Stimulated activated CD8-positive, alpha-beta memory T cell treated with anti-CD3 and anti-CD28 coated beads, Interleukin-15, amount 100 ng/mL, for 1 hour (primary cell): ENCODE results near the gene OLFML2B.

Experiments used
- DNase-seq: peaks from one replicate; pipeline ENCODE4 v3.0.0-alpha.2; 2020; ENCODE audit warnings: low read depth

The OLFML2B gene

GRCh38 chr1:162006081-162006480 is 17.6 kb downstream of the OLFML2B start:
- no peak for DNase-seq

GRCh38 chr1:162004441-162004950 is 19.2 kb downstream of the OLFML2B start:
- no peak for DNase-seq

DNA sequence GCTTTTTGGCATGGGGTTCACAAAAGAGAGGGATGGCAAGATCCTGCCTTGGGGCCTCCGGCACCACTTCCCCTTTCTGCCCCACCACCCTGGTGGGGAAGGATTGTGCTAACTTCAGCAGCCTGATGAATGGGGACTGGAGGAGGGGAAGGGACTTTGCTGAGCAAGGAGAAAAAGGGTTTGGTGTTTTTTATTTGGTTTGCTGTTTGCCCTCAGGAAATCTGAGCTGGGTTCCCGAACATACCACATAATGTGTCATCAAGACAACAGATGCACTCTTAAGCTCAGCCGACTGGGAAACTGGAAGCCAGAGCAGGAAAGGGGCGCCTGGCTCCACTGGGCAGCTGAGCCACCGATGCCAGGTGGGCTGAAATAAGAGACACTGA is 19.8 kb downstream of the OLFML2B start:
- DNase-seq: no peak

DNA sequence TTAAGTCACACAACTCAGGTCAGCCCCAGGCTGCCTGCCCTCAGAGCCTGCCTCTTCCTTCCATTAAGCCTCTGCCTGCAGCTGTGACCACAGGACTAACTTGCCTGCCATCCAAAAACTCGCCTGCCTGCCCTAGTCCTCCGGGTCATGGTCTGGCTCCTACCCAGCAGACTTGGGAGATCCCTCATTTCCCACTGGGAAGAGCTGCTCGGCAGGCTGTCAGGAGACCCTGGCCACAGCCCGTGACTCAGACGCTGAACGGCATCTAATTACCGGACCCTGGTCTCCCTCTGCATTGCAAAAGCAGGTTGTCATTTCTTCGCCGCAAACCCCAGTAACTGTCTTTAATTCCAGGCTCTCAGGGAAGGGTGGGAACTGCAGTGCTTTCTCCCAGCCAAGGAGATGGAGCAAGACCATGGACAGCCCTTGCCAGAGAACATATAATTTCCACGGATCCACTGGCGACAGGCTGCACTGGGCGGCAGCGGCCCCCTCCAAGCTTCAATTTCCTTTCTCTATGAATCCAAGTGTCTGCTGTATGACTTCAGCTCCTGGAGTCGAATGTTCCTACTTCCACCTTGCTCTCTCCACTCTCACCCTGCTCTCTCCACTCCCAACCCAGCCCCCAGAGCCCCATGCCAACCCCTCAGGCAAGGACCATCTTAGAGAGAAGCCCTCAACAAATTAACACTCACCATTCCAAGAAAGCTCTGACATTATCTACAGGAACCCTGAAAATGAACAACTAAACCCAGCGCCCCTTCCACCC is 20.4 kb downstream of the OLFML2B start:
- no peak for DNase-seq

DNA sequence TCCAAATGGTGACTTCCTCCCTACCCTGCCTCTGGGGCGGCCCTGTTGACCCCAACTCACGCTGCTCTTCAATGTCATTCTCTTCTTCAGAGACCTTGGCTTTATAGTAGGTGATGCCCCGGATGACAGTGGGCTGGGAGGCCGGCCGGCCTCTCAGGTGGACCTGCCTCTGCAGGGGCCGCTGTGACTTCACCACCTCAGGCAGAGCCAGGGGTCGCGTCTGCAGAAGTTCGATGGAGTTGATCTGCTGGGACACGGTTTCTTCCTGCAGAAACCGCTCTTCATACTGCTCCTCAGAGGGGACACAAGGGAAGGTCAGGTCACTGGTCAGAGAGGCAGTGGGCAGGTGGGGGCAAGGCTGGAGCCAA is 23.6 kb downstream of the OLFML2B start:
- DNase-seq: no peak

GRCh38 chr1:161999301-162000052 is 24.2 kb downstream of the OLFML2B start:
- no peak for DNase-seq

DNA sequence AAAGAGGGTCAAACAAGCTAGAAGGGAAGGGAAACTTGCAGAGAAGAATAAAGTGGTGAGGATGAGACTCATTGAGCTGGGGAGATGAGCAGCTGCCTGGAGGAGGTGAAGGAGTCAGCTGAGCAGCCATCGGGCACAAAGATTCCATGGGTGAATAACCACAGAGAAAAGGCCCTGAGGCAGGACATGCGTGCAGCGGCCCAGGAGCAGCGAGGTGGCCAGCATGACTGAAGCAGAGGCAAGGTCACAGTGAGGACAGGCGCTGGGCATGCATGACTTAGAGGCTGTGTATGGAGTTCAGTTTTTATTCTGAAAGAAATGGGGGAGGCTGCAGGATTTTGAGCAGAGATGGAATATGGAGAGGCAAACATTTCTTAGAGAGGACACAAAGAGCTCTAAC is 24.9 kb downstream of the OLFML2B start:
- DNase-seq: no peak

DNA sequence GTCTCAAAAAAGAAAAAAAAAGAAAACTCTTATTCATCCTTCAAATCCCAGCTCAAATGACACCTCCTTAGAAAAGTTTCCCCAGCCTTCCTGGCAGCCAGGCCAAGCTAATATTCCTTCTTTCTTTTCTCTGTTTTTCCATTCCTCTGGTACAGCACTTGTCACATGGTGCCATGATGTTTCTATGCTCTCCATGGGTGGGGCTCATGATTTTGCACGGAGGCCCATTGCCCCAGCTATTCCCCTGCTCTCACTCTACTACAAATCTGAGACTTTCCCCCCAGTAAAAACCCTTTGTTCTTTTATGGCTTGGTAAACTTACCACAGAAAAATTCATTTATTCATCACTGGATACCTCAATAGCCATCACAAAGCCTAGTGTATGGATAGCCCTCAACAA is 26.5 kb downstream of the OLFML2B start:
- no peak for DNase-seq

- no peak for DNase-seq
These were observed 29.4 kb downstream of the OLFML2B start for GRCh38 chr1:161994175-161994668.

DNA sequence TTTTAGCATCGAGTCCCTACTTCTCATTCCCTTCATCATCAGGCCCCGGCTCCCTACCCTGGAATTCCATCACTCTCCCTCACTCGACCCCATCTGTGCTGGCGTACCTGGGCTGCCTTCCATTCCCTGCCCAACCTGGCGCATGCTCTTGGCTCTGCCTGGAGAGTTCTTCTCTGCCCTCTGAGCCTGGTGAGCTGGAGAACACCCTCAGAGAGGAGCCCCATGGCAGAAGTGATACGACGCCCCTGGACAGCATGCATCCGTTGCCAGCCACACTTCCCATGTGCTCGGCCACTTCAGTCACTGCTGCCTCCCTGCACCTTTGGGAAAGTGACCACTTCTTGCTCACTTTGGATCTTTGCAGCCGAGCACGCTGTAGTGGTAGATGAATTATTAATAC is 30.1 kb downstream of the OLFML2B start:
- no peak for DNase-seq

GRCh38 chr1:161989786-161990185 is 33.9 kb downstream of the OLFML2B start:
- DNase-seq: no peak

DNA sequence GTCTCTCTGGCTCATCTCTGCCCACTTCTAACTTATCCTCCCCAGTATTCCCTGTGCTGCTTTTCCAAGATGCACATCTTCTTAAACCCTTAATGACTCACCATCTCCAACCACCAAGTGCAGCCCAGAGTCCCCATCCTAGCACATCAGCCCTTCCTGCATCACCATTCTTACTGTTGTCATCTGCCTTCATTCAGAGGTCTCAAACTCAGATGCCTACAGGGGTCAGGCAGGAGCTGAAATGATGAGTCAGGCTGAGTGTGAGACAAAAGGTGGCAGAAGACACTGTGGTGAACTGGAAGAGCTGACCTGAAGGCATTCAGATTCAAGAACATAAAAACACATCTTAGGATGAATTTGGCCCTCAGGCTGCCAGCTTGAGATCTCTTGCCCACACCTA is 34.6 kb downstream of the OLFML2B start:
- no peak for DNase-seq

DNA sequence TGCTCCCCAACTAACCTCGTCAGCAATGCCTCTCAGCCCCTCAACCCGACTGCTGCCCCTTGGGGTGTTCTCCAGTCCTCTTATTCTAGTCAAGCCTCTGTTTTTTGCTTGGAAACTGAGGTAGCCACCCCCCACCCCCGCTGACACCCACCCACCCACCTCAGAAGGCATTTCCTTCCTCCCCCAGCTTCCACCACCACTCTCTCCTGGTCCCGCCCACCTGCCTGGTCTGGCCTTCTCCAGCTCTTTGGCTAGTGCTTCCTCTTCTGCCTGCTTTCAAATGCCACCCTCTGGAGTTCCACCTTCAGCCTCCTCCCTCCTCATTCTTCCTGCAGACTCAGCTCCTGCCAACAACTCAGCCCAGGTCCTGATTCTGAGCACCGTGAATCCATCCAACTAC is 35.3 kb downstream of the OLFML2B start:
- DNase-seq: no peak

- no peak for DNase-seq
These were observed 35.8 kb downstream of the OLFML2B start for GRCh38 chr1:161987872-161988271.

GRCh38 chr1:161987303-161987702 is 36.4 kb downstream of the OLFML2B start:
- DNase-seq: no peak

- DNase-seq: no peak
These were observed 37.3 kb downstream of the OLFML2B start for GRCh38 chr1:161986328-161986727.

DNA sequence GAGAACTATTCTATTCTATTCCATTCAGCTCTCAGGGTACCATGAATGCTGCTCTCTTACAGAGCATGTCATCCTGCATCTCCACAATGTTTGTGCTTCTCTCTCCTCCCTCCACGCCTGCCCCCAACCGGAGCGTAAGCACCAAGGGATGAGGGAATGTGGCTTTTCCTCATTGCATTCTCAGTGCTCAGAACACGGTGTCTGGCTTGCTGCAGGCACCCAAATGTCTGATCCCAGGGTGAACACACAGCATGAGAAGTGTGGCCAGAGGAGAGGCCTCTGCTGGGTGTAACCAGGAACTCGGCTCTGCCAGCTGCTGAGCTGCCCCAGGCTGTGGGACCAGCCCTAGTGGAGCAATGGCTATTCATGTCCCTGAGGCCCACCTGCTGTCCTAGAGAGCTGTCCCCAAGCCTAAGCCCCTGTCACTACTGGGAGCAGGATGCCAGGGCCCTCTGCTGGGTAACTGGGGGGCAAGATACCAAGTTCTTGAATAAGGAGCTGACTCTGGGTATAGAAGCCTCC is 38.3 kb downstream of the OLFML2B start:
- DNase-seq: no peak

DNA sequence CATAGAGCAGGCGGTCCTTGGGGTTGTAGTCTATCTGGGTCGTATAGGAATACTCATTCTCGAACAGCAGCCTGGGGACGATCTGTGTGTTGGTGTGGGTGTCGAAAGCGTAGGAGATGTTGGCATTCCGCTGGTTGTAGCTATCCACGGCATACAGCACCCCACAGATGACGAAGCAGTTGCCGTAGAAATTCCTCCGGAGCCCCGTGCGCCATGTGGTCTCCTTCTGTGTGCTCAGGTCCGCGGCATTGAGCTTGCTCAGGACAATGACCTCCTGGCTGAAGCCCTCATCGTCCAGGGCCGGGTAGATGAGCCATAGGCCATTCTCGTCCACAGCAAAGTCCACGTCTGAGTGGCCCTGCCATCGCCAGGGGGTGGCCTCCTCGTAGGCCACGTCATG is 39.9 kb downstream of the OLFML2B start:
- no peak for DNase-seq

GRCh38 chr1:161982917-161983316 is 40.8 kb downstream of the OLFML2B start:
- no peak for DNase-seq

DNA sequence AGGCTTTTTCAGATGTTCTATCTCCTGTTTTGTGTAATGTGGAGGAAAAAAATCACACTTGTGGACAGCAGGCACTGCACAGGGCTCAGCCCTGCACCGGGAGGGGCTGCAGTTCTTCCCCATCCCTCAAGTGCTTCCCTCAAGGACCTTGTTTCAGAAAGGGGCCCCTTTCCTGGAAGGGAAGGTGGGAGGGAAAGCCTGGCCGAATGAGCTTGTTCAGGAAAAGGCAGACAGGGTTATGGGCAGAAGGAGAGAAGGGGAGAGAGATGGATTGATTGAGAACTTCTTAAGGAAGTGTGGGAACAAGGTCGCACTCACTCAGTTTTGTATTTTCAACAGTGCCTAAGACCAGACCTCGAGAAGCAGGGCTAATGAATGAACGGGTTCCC is 41.2 kb downstream of the OLFML2B start:
- no peak for DNase-seq

DNA sequence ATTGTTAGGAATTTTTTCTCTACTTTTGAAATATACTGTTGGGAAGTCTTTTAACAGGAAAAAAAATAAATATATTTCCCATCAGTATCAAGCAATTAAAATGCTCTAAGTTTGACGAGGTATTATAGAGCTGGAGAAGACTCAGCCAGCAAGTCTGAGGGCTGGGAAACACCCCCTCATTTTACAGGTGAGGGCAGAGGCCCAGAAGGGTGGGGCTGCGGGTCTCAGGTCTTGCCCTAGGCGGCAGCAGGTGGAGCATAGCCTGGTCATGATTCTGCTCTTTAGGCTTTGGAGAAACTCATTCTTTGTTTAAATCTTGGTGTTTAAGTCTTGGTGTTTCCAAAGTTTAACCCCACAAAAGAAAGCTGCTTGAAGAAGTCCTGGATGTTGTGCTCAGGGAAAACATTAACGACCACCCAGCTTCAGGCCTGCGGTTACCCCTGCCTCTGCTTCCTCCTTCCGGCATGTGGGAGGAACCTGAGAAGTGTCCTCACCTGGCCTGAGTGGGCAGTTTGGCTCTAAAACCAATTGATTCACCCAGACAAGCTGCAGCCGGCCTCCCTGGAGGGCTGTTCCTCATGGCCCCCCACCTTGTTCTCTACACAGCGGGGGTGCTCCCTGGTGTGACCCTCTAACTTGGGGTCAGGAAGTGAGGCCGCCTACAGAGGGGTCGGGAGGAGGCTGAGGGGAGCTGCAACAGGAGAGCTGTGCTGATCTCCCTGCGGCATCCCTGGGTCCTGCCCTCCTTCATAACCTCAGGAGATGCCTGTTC is 41.7 kb downstream of the OLFML2B start:
- DNase-seq: no peak

- no peak for DNase-seq
These were observed 42.5 kb downstream of the OLFML2B start for GRCh38 chr1:161981126-161981525.
